ENCODE data around the gene INHBC. TPM values are rescaled to one million over a fixed set of nuclear protein-coding genes. Genes with fewer than 3 reads are reported as not detected.

The INHBC gene
- total RNA-seq, 2 experiments from 2014 or later = 0.36 TPM; not detected in 1

GRCh38 chr12:57452937-57453509 is 18.4 kb downstream of the INHBC start:
- no peaks in the 10 kb centered on the region for H3K9me2 ChIP-seq (ENCODE audit: insufficient read depth, low read length)
- DNase-seq (ENCODE audit: low spot score) = peak; percentile 71
- H4K20me1 ChIP-seq (ENCODE audit: insufficient read depth, low read length) = no peaks in the 10 kb centered on the region
- no peaks in the 10 kb centered on the region for H3K36me3 ChIP-seq (ENCODE audit: insufficient read depth, low read length)
- peaks cover 32% of the 10 kb centered on the region for H3K4me1 ChIP-seq (ENCODE audit: insufficient read depth, low read length, poor library complexity, severe bottlenecking)
- TF ChIP-seq EZH2phosphoT487 (IDR thresholded peaks at IDR 0.05; ENCODE audit: borderline replicate concordance, low read depth, low read length) (no peak), CTCF (conservative IDR thresholded peaks at IDR 0.05; ENCODE audit: low read length) (peak; percentile 88)
- H3K9me3 ChIP-seq (ENCODE audit: low read length) = no peaks in the 10 kb centered on the region
- POLR2A ChIA-PET = interaction anchor here (0.6 to 1.9 kb wide), 6 partner anchors 8 to 202 kb away, joined by 3 to 8 read pairs (median 4); partner anchors contain the start of gene STAC3
- H3K27ac ChIP-seq (ENCODE audit: low read depth, low read length, poor library complexity, severe bottlenecking) = no peak overlapping the region
- H3K79me2 ChIP-seq (ENCODE audit: insufficient read depth, low read depth, low read length) = no peaks in the 10 kb centered on the region
- CTCF ChIA-PET (ENCODE audit: unreplicated experiment) = interaction anchor here (0.6 to 1.3 kb wide), 6 partner anchors 111 to 393 kb away, joined by 3 to 7 read pairs (median 6); no protein-coding TSS in a partner anchor
- no peak overlapping the region for H3K4me2 ChIP-seq (ENCODE audit: low read length)
- H2AFZ ChIP-seq (ENCODE audit: low read length) = peak overlapping the region; percentile 21; the same call in 1 of the 2 replicates
- intact Hi-C loops (cut with micrococcal nuclease; ENCODE audit: unreplicated experiment) = loop anchor here (1.0 to 2.0 kb wide), 3 partner anchors 146 to 240 kb away; no protein-coding TSS in a partner anchor
- BruUV-seq (replicated peaks) = no TSS peak
- no peak overlapping the region for H3K4me3 ChIP-seq (ENCODE audit: low read depth, low read length, poor library complexity, severe bottlenecking)

GRCh38 chr12:57454213-57454565 is 19.6 kb downstream of the INHBC start:
- no TSS peak for BruUV-seq (replicated peaks)
- Histone ChIP-seq H3K9me2 (ENCODE audit: insufficient read depth, low read length) (no peaks in the 10 kb centered on the region), H2AFZ (ENCODE audit: low read length) (no peak overlapping the region), H3K4me2 (ENCODE audit: low read length) (0 out of 2 replicates have a peak overlapping the region, but pooled peaks have one; percentile 7), H3K36me3 (ENCODE audit: insufficient read depth, low read length) (no peaks in the 10 kb centered on the region), H3K4me1 (ENCODE audit: insufficient read depth, low read length, poor library complexity, severe bottlenecking) (peaks cover 41% of the 10 kb centered on the region), H3K27ac (ENCODE audit: low read depth, low read length, poor library complexity, severe bottlenecking) (no peak overlapping the region), H4K20me1 (ENCODE audit: insufficient read depth, low read length) (no peaks in the 10 kb centered on the region), H3K79me2 (ENCODE audit: insufficient read depth, low read depth, low read length) (no peaks in the 10 kb centered on the region), H3K9me3 (ENCODE audit: low read length) (no peaks in the 10 kb centered on the region), H3K4me3 (ENCODE audit: low read depth, low read length, poor library complexity, severe bottlenecking) (no peak overlapping the region)
- intact Hi-C loops (cut with micrococcal nuclease; ENCODE audit: unreplicated experiment) = no loop called here
- ChIA-PET CTCF (ENCODE audit: unreplicated experiment) (interaction anchor here (1.2 to 2.2 kb wide), 2 partner anchors 24 to 147 kb away, joined by 3 to 12 read pairs; no protein-coding TSS in a partner anchor), POLR2A (interaction anchor here (0.6 to 2.1 kb wide), 4 partner anchors 9 to 225 kb away, joined by 3 to 7 read pairs (median 4); partner anchors contain the start of gene SHMT2)
- TF ChIP-seq CTCF (conservative IDR thresholded peaks at IDR 0.05; ENCODE audit: low read length) (no peak), EZH2phosphoT487 (IDR thresholded peaks at IDR 0.05; ENCODE audit: borderline replicate concordance, low read depth, low read length) (no peak)
- DNase-seq (ENCODE audit: low spot score) = no peak

All from OCI-LY7 (cell line).